Pancreas (tissue), 10 donors: ENCODE data around the gene MBD2. TPM values are rescaled to one million over a fixed set of nuclear protein-coding genes. Genes with fewer than 3 reads are reported as not detected.
A peak's percentile ranks its signal among the peaks of the same experiment; 100 is the strongest.

ENCODE experiments used
- ATAC-seq, 4 donors: fragments of 200-7000 bp; cut with Tn5 transposase; one replicate each; pipeline versions ENCODE4 v1.8.0 to v1.9.1; 2020; ENCODE audit warnings: mild to moderate bottlenecking in 4 of 4, moderate library complexity in 4 of 4
- DNase-seq, 6 donors: peaks; one replicate each; pipeline ENCODE4 v3.0.0-alpha.2; 2020
- FAIRE-seq: peaks from 2 replicates; lab custom pipeline; 2012; peaks lifted over from hg19 to GRCh38; lab: Jason Lieb, UNC
- H3K27ac ChIP-seq, 4 donors: fragments of 200-600 bp; sonication (generic); 1 replicate in 3 of 4; 2 replicates in 1 of 4; pipeline versions ENCODE4 v1.5.0 to v1.8.0; 2020
- H3K27me3 ChIP-seq, 4 donors: fragments of 200-600 bp; one replicate each; pipeline ENCODE4 v1.8.0; 2021
- H3K36me3 ChIP-seq, 3 donors: fragments of 200-600 bp; sonication (generic) in 1 of 3; one replicate each; pipeline versions ENCODE4 v1.5.0 to v1.8.0; 2020 to 2021
- H3K4me1 ChIP-seq, 3 donors: fragments of 200-600 bp; one replicate each; pipeline ENCODE4 v1.8.0; 2021
- H3K4me3 ChIP-seq, 4 donors: fragments of 200-600 bp; sonication (generic) in 2 of 4; one replicate each; pipeline versions ENCODE4 v1.5.0 to v1.8.0; 2020 to 2021
- H3K9me3 ChIP-seq, 4 donors: fragments of 200-600 bp; one replicate each; pipeline ENCODE4 v1.8.0; 2021
- WGBS, 2 donors: extraction: QIAGEN DNeasy Blood & Tissue Kit; methylation state at CpG; one replicate each; pipeline ENCODE4 v1.1.7; 2013; 5-methylcytosine and 5-hydroxymethylcytosine counted together
- intact Hi-C, 3 donors: fragments of 100-400 bp; cut with DNase I; formaldehyde crosslinking; loops; one replicate each; pipeline versions ENCODE4 v1.11.1 to v1.14.2; 2022
- polyA plus RNA-seq, 2 donors: library from polyadenylated mRNA; stranded (reverse); fragments of 200-250 nt; gene quantifications; one replicate each; pipeline ENCODE4 v1.2.3, GENCODE V29; 2013
- total RNA-seq, 6 donors: library from RNA; stranded (reverse); fragmentation: NEBNext Ultra II Directional in 4 of 6; extraction: Animal tissue kit (Norgen Biotek cat#: 25700) in 4 of 6; gene quantifications; one replicate each; pipeline versions ENCODE4 v1.2.1 to v1.2.4, GENCODE V29; 2021 to 2023
- TF ChIP-seq, protein P1 (sequence below), 4 donors: fragments of 200-600 bp; sonication (generic) in 3 of 4; IDR thresholded peaks; one replicate each; pipeline versions ENCODE4 v1.5.0 to v1.8.0; 2021; ENCODE audit warnings: antibody characterized with exemption in 4 of 4
- donor health status: healthy with polysubstance abuse.
- donor health status: DM: no; HTN: no; CAD: no; lungs with moderate emphysema.
- donor health status: DM: no; HTN: no; CAD: no.
- donor health status: control.
- donor health status: control.
- donor health status: Bipolar disorder and iron deficiency.
- donor health status: DM: yes; HTN: yes; CAD: no.
- donor health status: DM: no; HTN: no; CAD: no.
- donor health status: DM: no; HTN: no; CAD: no.
- donor health status: DM: yes; HTN: yes; CAD: no.

Gene MBD2
- total and polyA plus RNA-seq, 8 donors, result 15.7 to 60.5 (median 47.0) TPM

DNA sequence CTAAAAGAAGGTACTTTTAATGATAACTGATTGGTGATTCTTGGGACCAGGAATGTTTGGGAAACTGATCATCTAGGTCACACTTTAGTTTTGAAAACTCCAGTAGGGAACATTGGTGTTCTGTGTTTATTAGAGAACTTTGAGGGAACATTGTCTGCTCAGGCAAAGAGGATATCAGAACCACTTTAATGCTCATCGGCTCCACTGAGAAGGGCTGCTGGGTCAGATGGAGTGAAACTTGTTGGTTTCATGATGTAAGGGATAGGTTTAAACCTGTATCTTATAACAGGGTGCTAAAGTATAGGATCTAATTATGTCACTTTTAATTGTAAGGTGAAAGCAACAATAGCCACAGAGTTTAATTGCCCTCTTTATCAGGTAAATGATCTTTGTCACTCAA is 30.7 kb upstream of the MBD2 start:
- ATAC-seq (peak in 1 of 4 donors; percentile 24), DNase-seq (no peak), FAIRE-seq (no peak)
- intact Hi-C loops, result no loop called here
- no peaks in the 10 kb centered on the region for H3K27me3 ChIP-seq
- peaks cover 12 to 26% (median 20%) of the 10 kb centered on the region in 3 donors for H3K4me1 ChIP-seq
- H3K9me3 ChIP-seq, result no peaks in the 10 kb centered on the region
- H3K36me3 ChIP-seq, result no peaks in the 10 kb centered on the region
- H3K4me3 ChIP-seq, result no peak overlapping the region
- 32 to 41% methylated on average over 1 of the region's 1 CpG for WGBS, 2 donors
- H3K27ac ChIP-seq, result peak overlapping the region in 2 of 4 donors; percentile 58 to 65
- TF ChIP-seq, protein P1, sequence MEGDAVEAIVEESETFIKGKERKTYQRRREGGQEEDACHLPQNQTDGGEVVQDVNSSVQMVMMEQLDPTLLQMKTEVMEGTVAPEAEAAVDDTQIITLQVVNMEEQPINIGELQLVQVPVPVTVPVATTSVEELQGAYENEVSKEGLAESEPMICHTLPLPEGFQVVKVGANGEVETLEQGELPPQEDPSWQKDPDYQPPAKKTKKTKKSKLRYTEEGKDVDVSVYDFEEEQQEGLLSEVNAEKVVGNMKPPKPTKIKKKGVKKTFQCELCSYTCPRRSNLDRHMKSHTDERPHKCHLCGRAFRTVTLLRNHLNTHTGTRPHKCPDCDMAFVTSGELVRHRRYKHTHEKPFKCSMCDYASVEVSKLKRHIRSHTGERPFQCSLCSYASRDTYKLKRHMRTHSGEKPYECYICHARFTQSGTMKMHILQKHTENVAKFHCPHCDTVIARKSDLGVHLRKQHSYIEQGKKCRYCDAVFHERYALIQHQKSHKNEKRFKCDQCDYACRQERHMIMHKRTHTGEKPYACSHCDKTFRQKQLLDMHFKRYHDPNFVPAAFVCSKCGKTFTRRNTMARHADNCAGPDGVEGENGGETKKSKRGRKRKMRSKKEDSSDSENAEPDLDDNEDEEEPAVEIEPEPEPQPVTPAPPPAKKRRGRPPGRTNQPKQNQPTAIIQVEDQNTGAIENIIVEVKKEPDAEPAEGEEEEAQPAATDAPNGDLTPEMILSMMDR (IDR thresholded peaks at IDR 0.05), result no peak

DNA sequence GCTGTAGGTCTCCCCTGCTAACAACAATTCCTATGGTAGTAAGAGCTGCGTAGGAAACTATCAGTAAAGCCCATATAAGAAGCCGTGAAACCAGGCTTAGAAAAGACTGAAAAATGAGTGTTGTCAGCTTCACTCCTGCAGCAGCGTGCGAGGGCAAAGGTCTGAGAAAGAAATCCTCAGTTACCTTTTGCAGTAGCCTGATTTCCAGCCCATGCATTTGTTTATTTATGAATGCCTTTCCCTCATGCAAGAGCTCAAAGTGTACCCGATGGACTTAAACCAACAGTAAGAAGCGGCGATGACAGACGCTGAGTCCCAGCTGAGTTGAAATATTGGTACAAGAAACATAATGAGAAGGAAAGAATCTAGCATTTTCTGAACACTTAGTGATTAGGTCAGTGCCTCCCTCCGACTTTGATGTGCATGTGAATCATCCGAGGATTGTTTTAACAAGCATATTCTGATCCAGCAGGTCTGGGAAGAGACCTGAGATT is 29.8 kb upstream of the MBD2 start:
- intact Hi-C loops, result no loop called here

DNA sequence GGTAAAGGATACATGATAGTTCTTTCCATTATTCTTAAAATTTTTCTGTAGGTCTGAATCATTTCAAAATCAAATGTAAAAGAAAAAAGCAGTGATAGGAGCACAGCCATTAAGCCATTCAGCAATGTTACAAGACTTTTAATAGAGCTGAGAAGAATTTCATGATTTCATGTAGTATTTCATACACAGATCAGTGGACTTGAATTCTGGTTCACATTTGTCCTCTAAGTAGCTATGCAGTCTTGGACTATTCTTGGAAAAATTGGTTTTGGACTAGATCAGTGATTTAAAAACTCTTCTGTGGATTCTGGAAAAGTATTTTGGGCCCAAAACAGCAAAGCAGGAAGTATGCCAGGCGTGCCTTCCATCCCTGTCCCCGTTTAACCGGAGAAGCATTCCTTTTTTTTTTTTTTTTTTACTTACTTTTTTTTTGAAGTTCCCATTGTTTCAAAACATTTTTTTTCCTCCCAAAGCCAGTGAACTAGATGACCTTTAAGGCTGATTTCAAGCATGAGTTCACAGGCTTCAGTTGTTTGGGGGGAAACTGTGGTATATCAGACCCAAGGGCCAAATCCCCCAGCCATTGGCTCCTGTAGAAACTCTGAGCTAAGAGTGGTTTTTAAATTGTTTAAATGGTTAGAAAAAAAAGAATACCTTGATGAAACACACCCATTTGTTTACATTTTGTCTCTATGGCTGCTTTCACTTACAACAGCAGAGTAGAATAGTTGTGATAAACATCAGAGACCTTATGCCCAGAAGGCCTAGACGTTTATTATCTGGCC is 27.3 kb upstream of the MBD2 start:
- intact Hi-C loops, result no loop called here
- WGBS, 2 donors, result 43 to 57% methylated on average over 4 of the region's 4 CpGs

More for the DNA sequence above, 29.8 kb upstream of the MBD2 start:
- Histone ChIP-seq H3K36me3 (no peaks in the 10 kb centered on the region), H3K4me3 (peak overlapping the region in 1 of 4 donors; percentile 19), H3K27me3 (no peaks in the 10 kb centered on the region), H3K27ac (peak overlapping the region in 3 of 4 donors; percentile 10 to 65 (median 58)), H3K9me3 (no peaks in the 10 kb centered on the region), H3K4me1 (peaks cover 12 to 26% (median 20%) of the 10 kb centered on the region in 3 donors)
- 8 to 10% methylated on average over 10 of the region's 10 CpGs for WGBS, 2 donors
- no peak for FAIRE-seq
- DNase-seq, result peak in 3 of 6 donors; percentile 18 to 37 (median 34)
- TF ChIP-seq, protein P1 (IDR thresholded peaks at IDR 0.05), result no peak
- peak; percentile 62 to 90 (median 83) for ATAC-seq

DNA sequence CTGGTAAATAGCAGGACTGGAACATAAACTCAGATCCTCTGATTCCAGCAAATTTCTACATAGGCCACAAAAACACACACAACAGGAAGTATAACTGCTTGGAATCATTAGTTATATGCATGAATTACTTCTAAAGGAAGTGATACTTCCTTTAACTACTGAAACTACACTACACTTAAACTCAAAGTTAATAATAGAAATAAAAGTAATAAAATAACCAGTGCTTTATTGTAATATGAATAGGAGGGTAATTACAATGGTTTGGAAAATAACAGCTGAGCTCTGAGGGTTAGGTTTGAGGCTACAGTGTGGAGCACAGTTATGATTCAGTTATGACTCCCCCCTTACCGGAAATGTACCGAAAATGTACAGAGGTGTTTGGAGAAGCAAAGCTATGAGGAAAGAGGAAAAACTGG is 26.4 kb upstream of the MBD2 start:
- WGBS, 2 donors, result 86 to 93% methylated on average over 2 of the region's 2 CpGs
- FAIRE-seq, result no peak
- intact Hi-C loops, result no loop called here
- Histone ChIP-seq H3K4me3 (no peak overlapping the region), H3K36me3 (no peaks in the 10 kb centered on the region), H3K4me1 (peaks cover 17 to 22% (median 19%) of the 10 kb centered on the region in 3 donors), H3K27me3 (no peaks in the 10 kb centered on the region), H3K9me3 (no peaks in the 10 kb centered on the region), H3K27ac (no peak overlapping the region)
- DNase-seq, result no peak
- no peak for ATAC-seq
- TF ChIP-seq, protein P1 (IDR thresholded peaks at IDR 0.05), result no peak

More for the DNA sequence above, 27.3 kb upstream of the MBD2 start:
- Histone ChIP-seq H3K4me1 (peaks cover 17 to 23% (median 22%) of the 10 kb centered on the region in 3 donors), H3K27me3 (no peaks in the 10 kb centered on the region), H3K27ac (no peak overlapping the region), H3K4me3 (no peak overlapping the region), H3K9me3 (no peaks in the 10 kb centered on the region), H3K36me3 (no peaks in the 10 kb centered on the region)
- TF ChIP-seq, protein P1 (IDR thresholded peaks at IDR 0.05), result no peak
- FAIRE-seq (no peak), ATAC-seq (no peak), DNase-seq (no peak)
